Fibroblast of skin of abdomen (primary cell): ENCODE data around the gene TRIO.
A peak's percentile ranks its signal among the peaks of the same experiment; 100 is the strongest.

Experiments
- DNase-seq: peaks from one replicate; pipeline ENCODE4 v3.0.0-alpha.2; 2013

The TRIO gene

DNA sequence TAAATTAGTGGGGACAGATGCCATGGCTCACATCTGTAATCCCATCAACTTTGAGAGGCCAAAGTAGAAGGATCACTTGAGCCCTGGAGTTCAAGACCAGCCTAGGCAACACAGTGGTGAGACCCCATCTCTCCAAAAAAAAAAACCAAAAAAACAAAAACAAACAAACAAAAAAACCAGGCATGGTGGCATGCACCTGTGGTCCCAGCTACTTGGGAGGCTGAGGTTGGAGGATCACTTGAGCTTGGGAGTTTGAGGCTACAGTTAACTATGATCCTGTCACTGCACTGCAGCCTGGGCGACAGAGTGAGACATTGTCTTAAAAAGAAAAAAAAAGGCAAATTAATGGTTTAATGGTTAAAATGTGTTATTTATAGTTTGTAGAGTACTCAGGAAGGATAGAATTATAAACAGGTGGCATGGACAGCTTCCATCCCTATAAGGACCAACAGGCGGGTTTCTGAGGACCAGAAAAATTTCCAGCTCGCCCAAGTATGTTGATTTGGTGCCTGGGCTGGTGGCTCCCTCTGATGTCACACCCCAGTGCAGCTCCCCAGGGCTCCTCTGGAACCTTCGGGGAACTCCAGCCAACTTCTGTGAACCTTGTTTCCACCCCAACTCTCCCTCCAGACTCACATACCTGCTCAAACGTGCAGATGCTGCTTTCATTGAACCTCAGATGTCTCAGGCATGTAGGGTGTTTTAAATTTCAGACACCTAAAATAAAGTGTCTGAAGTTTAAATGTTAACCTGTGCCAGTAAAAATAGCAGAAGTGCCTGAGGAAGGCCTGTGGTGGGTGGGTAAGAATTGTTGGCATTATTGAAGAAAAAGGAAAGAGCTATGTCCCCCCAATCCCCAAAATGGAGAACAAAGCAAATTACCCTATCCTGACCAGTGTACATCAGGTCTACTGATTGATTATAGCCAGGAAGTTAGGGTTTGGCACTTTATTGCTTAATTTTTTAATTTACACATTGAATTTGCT, 69.0 kb downstream of the TRIO start:
- no peak for DNase-seq

DNA sequence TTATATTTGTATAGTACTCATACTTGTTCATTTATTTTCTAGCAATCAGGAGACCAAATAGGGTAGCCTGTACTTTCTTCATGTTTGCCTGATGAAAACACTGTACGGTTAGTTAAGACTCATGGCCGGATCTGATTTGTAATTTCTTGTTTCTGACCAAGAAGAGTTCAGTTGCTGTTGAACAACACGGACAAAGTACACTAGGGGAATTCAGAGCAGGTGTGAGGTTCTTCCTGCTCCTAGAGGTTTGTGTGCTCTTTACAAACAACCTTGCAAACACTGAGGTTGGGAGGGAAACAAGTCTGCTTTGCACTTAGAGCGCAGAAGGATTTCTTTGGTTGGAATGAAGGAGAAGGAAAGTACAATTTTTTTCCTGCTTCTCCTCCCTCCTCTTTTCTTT, 69.7 kb downstream of the TRIO start:
- no peak for DNase-seq

DNA sequence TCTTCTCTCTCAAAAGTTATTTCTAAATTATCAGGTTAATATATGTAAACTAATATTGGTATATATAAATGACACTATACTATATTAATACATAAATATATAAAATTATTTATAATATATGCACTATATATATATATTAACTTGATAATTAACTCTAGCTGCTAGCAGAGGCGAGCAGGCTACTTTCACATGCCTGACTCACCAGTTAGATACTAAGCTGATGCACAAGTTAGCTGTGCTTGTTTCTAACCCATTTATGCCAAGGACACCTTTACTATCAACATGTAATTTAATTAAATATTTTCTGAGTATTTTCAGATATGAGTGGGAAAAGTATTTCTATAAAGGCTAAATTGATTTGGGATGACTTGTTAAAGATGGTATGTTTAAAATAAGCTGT, 70.1 kb downstream of the TRIO start:
- DNase-seq = no peak

GRCh38 chr5:14213813-14214585, 70.9 kb downstream of the TRIO start:
- no peak for DNase-seq

DNA sequence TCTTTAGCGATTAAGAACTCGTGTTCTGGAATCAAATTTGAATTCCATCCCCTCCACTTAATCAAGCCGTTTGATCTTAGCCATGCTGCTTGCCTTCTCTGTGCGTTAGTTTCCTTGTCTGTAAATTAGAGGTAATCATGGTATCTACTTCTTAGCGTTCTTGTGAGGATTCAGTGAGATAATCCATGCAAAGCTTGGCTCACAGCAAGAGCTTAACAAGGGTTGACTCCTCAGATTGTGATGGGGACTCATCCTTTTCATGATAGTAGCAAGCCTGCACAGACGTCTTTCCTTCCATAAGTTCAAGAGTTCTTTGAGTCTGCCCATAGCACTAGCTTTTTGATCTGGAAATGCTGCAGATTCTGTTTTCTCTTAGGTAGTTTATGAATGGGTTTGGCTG, 72.8 kb downstream of the TRIO start:
- DNase-seq = no peak

DNA sequence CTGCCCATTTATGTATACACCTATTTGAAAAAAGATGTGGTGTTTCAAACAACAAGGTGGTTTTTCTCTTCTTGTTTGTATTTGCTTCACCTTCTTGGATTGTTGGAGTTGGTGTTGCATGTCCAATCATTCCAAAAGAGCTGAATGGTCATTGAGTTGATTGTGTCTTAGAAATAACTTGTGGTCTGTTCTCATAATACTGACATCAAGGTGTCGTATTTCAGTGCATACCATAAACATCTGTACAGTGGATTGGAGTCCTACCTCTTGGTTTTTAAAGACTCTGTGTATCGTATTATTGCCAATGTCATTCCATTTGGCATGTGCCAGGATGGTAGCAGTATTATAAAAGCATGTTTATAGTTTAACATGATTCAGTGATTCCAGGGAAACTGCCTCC, 73.2 kb downstream of the TRIO start:
- DNase-seq = peak; percentile 41

- no peak for DNase-seq
These were observed 73.8 kb downstream of the TRIO start for GRCh38 chr5:14216902-14217301.

DNA sequence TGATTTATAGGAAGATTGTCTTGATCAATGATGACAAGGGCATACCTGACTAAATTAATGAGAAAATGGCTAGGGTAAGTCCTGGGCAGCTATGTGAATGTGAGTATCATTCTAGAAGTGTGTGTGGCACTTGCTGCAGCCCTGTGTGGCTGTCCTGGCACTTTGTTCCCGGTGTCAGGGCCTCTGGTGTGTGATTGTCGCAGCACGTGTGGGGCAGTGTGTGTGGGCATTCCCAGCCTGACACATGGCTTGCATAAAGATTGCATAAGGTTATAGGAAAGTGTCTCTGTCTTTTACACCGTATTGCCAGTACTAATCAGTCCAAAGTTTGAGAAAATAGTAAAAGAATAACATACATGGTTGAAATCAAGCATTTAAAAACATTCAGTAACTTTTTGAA, 74.4 kb downstream of the TRIO start:
- no peak for DNase-seq

GRCh38 chr5:14218011-14218410, 74.9 kb downstream of the TRIO start:
- DNase-seq = no peak

DNA sequence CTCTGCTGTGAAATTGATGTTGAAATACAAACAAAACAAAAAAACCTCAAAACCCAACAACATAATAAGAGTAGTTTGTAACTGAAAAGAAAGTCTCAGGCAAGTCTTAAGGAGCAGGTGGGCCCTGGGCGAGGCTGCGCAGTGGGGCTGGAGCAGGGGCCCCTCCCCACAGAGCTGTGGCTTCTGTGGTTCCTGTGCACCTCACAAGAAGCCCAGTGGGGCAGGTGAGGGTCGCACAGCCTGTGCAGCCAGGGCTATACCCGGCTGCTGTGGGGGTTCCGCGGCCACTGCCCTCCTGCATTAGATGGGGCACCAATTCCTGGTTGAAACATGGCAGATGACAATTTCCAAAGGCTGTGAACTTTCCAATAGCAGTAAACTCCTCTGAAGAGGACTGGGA, 75.3 kb downstream of the TRIO start:
- no peak for DNase-seq

GRCh38 chr5:14218897-14219573, 75.9 kb downstream of the TRIO start:
- DNase-seq = no peak

GRCh38 chr5:14219800-14220512, 76.8 kb downstream of the TRIO start:
- no peak for DNase-seq

GRCh38 chr5:14220642-14221041, 77.5 kb downstream of the TRIO start:
- DNase-seq = no peak

- DNase-seq = no peak
These were observed 78.6 kb downstream of the TRIO start for GRCh38 chr5:14221732-14222131.

- no peak for DNase-seq
These were observed 79.1 kb downstream of the TRIO start for GRCh38 chr5:14222206-14222605.

GRCh38 chr5:14223372-14223771, 80.2 kb downstream of the TRIO start:
- DNase-seq = no peak

- DNase-seq = no peak
These were observed 82.2 kb downstream of the TRIO start for GRCh38 chr5:14225173-14225834.

GRCh38 chr5:14226149-14226548, 83.0 kb downstream of the TRIO start:
- DNase-seq = no peak

GRCh38 chr5:14226554-14226953, 83.4 kb downstream of the TRIO start:
- no peak for DNase-seq

DNA sequence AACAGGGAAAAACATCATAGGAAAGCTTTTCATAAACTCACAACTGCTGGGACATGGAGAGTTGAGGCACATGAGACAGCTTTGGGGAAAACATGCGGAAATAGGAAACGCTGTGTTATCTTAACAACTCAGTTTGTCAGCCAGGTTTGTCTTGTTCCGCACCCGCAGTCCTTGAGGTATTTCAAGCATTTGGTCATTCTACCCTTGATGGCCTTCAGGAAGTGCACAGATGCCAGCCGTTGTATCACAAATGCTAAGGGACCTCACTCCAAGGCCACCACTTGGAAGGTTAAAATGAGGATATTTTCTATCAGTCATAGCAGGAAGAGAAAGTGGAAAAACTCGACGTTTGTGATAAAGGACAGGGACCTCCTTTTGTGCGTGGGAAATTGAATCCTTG, 83.8 kb downstream of the TRIO start:
- no peak for DNase-seq

DNA sequence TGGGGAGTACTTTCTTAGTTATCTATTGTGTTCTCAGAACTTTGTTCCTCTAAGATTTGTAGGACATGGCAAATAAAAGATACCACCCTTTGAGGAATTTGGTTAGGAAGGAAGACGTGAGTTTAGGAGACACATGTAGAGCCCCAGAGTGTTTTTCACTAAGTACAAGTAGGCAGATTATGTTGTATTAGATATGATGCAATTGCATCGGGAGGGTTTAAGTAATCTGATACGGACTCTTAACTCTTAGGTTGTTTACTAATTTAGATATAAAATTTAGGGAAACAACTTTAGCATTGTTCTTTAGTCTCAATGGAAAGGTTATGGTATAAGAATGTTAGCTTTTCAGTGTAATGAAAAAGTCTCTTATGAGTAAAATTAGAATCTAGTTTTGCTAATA, 84.4 kb downstream of the TRIO start:
- no peak for DNase-seq

- DNase-seq = peak; percentile 64
These were observed 85.1 kb downstream of the TRIO start for GRCh38 chr5:14228219-14228618.
